K562 (cell line): ENCODE results near the gene PPP1R16B. TPM values are rescaled to one million over a fixed set of nuclear protein-coding genes. Genes with fewer than 3 reads are reported as not detected.
A peak's percentile ranks its signal among the peaks of the same experiment; 100 is the strongest.

Experiments used
- CHCHD3 ChIP-seq: fragments of 250-450 bp; sonication (Bioruptor Pico); IDR thresholded peaks from 2 replicates; pipeline ENCODE4 v2.1.2; 2022; ENCODE audit warnings: mild to moderate bottlenecking
- CSDE1 ChIP-seq, 2 experiments: fragments of 450-650 bp; IDR thresholded peaks; 2 replicates each; pipeline ENCODE4 v1.6.1; 2016; ENCODE audit warnings: mild to moderate bottlenecking in 1 of 2
- E2F4 ChIP-seq: sonication (generic); formaldehyde crosslinking; IDR thresholded peaks from 2 replicates; pipeline ENCODE4 v1.8.0; 2022; ENCODE audit warnings: mild to moderate bottlenecking, low read depth, missing genetic modification reagents
- FOSL1 ChIP-seq: fragments of 200-800 bp; sonication (Bioruptor generic); conservative IDR thresholded peaks from 2 replicates; pipeline ENCODE4 v1.6.1; 2016; ENCODE audit warnings: missing genetic modification characterization, missing compliant biosample characterization
- HDGF ChIP-seq: fragments of 450-650 bp; IDR thresholded peaks from 2 replicates; pipeline ENCODE4 v1.6.1; 2016
- HIVEP1 ChIP-seq: fragments of 250-450 bp; sonication (Bioruptor Pico); IDR thresholded peaks from 2 replicates; pipeline ENCODE4 v1.4.0; 2020; ENCODE audit warnings: mild to moderate bottlenecking
- HNRNPUL1 ChIP-seq: fragments of 200-400 bp; formaldehyde crosslinking; IDR thresholded peaks from 2 replicates; pipeline ENCODE4 v1.6.1; 2017; ENCODE audit warnings: low read length
- KAT7 ChIP-seq: sonication (generic); formaldehyde crosslinking; IDR thresholded peaks from 2 replicates; pipeline ENCODE4 v1.8.0; 2022; ENCODE audit warnings: missing genetic modification reagents, mild to moderate bottlenecking, borderline replicate concordance
- KDM2B ChIP-seq: fragments of 250-450 bp; sonication (Bioruptor Pico); IDR thresholded peaks from 2 replicates; pipeline ENCODE4 v1.8.0; 2021; ENCODE audit warnings: mild to moderate bottlenecking, moderate library complexity
- KLF13 ChIP-seq: fragments of 450-650 bp; IDR thresholded peaks from 2 replicates; pipeline ENCODE4 v1.6.1; 2016; ENCODE audit warnings: missing genetic modification characterization, low read depth, mild to moderate bottlenecking, missing compliant biosample characterization, moderate library complexity, borderline replicate concordance
- MLLT1 ChIP-seq, 2 experiments: fragments of 450-650 bp; IDR thresholded peaks; 2 replicates each; pipeline ENCODE4 v1.6.1; 2016
- NCOA2 ChIP-seq, 2 experiments: fragments of 450-650 bp; IDR thresholded peaks; 2 replicates each; pipeline ENCODE4 v1.6.1; 2018; ENCODE audit warnings: mild to moderate bottlenecking in 2 of 2, moderate library complexity in 1 of 2; ENCODE audit not compliant: partially characterized antibody in 2 of 2
- RBFOX2 ChIP-seq: fragments of 200-400 bp; formaldehyde crosslinking; IDR thresholded peaks from 2 replicates; pipeline ENCODE4 v1.6.1; 2017; ENCODE audit warnings: low read depth, mild to moderate bottlenecking, low read length, moderate library complexity
- RREB1 ChIP-seq: fragments of 250-450 bp; sonication (Bioruptor Pico); IDR thresholded peaks from 2 replicates; pipeline ENCODE4 v1.4.0; 2020
- THAP12 ChIP-seq: fragments of 250-450 bp; sonication (Bioruptor Pico); IDR thresholded peaks from 2 replicates; pipeline ENCODE4 v1.9.0; 2021; ENCODE audit warnings: mild to moderate bottlenecking, inconsistent platforms
- TRIM28 ChIP-seq: fragments of 450-650 bp; IDR thresholded peaks from 2 replicates; pipeline ENCODE4 v1.6.1; 2017
- XRCC4 ChIP-seq: IDR thresholded peaks from one replicate; pipeline ENCODE4 v1.6.1; 2011; ENCODE audit not compliant: insufficient read depth, insufficient read length; ENCODE audit errors: extremely low read depth
- ZBED1 ChIP-seq: IDR thresholded peaks from 2 replicates; pipeline ENCODE4 v1.6.1; 2014
- ZNF212 ChIP-seq: fragments of 450-650 bp; formaldehyde crosslinking; IDR thresholded peaks from 2 replicates; pipeline ENCODE4 v1.4.0; 2020; ENCODE audit warnings: mild to moderate bottlenecking
- ZNF384 ChIP-seq: IDR thresholded peaks from 2 replicates; pipeline ENCODE4 v1.6.1; 2012; ENCODE audit warnings: low read depth, low read length, improper control_type of control experiment
- ZSCAN29 ChIP-seq: fragments of 450-650 bp; IDR thresholded peaks from 2 replicates; pipeline ENCODE4 v1.6.1; 2017
- polyA plus RNA-seq, 8 experiments: library from polyadenylated mRNA; depleted of rRNA in 4 of 8; stranded (reverse) in 5 of 8; unstranded in 3 of 8; fragments of >200 nt; fragmentation: Nextera tagmentation in 2 of 8; fragmentation: Illumina TruSeq in 1 of 8; extraction: Ambion mirVana in 2 of 8; extraction: Trizol in 1 of 8; gene quantifications; 2 replicates each; pipeline versions ENCODE4 v1.2.1 to v1.2.3, GENCODE V29; 2011 to 2014; ENCODE audit warnings: inconsistent platforms in 1 of 8, missing spikeins in 1 of 8
- total RNA-seq, 7 experiments: library from RNA; depleted of rRNA in 6 of 7; stranded (reverse); fragments of >200 nt in 6 of 7; fragmentation: Illumina TruSeq in 2 of 7; extraction: Trizol in 2 of 7; gene quantifications; 2 replicates each; pipeline versions ENCODE4 v1.2.1 to v1.2.3, GENCODE V29; 2011 to 2021; ENCODE audit warnings: low replicate concordance in 1 of 7

Gene PPP1R16B
- total and polyA plus RNA-seq, 9 of the 15 experiments (the other 6 are each of a cell fraction or from before 2014, with no cell fraction given), result 1.5 to 11.5 (median 6.8) TPM

GRCh38 chr20:38854654-38855066 is 49.2 kb downstream of the PPP1R16B start (continued):
- 0 out of 2 replicates have a peak, but pooled peaks have one; percentile 56 for TF ChIP-seq RREB1 (CRISPR knock-in tag)
- TF ChIP-seq E2F4, result no peak
- TF ChIP-seq HNRNPUL1, result no peak
- no peak for TF ChIP-seq MLLT1 (IDR thresholded peaks at IDR 0.05)
- no peak for TF ChIP-seq KAT7 (CRISPR knock-in tag)
- peak; percentile 73 for TF ChIP-seq FOSL1 (tag)
- no peak for TF ChIP-seq THAP12
- TF ChIP-seq XRCC4, result no peak
- TF ChIP-seq NCOA2 (IDR thresholded peaks at IDR 0.05; ENCODE audit: partially characterized antibody in 2 of 2), result no peak
- no peak for TF ChIP-seq CHCHD3 (CRISPR knock-in tag)
- TF ChIP-seq ZBED1, result no peak
- TF ChIP-seq ZSCAN29, result no peak
- 0 out of 2 replicates have a peak, but pooled peaks have one; percentile 48 for TF ChIP-seq HIVEP1 (CRISPR knock-in tag)
- TF ChIP-seq ZNF384, result no peak
- TF ChIP-seq TRIM28, result no peak
- no peak for TF ChIP-seq RBFOX2
- TF ChIP-seq ZNF212 (CRISPR knock-in tag), result no peak
- no peak for TF ChIP-seq CSDE1 (IDR thresholded peaks at IDR 0.05)
- TF ChIP-seq HDGF, result no peak
- TF ChIP-seq KDM2B, result no peak
- no peak for TF ChIP-seq KLF13 (tag)
